Esophagus squamous epithelium (tissue), 4 donors: Measurements from ENCODE around the gene ZSCAN5A.

Experiments used
- POLR2A ChIP-seq, 4 donors: fragments of 450-650 bp; IDR thresholded peaks; one replicate each; pipeline ENCODE4 v1.6.1; 2017; ENCODE audit warnings: antibody characterized with exemption in 4 of 4, mild to moderate bottlenecking in 4 of 4, moderate library complexity in 3 of 4
- TF ChIP-seq, protein P1 (sequence below), 6 experiments: fragments of 450-650 bp in 4 of 6; fragments of 200-600 bp in 2 of 6; sonication (generic) in 2 of 6; IDR thresholded peaks; one replicate each; pipeline ENCODE4 v1.5.1; 2016 to 2019; ENCODE audit warnings: antibody characterized with exemption in 6 of 6, mild to moderate bottlenecking in 4 of 6, moderate library complexity in 4 of 6

- TF ChIP-seq, protein P1, sequence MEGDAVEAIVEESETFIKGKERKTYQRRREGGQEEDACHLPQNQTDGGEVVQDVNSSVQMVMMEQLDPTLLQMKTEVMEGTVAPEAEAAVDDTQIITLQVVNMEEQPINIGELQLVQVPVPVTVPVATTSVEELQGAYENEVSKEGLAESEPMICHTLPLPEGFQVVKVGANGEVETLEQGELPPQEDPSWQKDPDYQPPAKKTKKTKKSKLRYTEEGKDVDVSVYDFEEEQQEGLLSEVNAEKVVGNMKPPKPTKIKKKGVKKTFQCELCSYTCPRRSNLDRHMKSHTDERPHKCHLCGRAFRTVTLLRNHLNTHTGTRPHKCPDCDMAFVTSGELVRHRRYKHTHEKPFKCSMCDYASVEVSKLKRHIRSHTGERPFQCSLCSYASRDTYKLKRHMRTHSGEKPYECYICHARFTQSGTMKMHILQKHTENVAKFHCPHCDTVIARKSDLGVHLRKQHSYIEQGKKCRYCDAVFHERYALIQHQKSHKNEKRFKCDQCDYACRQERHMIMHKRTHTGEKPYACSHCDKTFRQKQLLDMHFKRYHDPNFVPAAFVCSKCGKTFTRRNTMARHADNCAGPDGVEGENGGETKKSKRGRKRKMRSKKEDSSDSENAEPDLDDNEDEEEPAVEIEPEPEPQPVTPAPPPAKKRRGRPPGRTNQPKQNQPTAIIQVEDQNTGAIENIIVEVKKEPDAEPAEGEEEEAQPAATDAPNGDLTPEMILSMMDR (IDR thresholded peaks at IDR 0.05) = no peak
- TF ChIP-seq POLR2A (IDR thresholded peaks at IDR 0.05) = no peak
These were observed 91.7 kb downstream of the ZSCAN5A start for GRCh38 chr19:56222901-56223300.
